Measurements from ENCODE around the gene MAPK7. TPM values are rescaled to one million over a fixed set of nuclear protein-coding genes. Genes with fewer than 3 reads are reported as not detected.

Gene MAPK7
- total RNA-seq, 1 experiment from 2014 or later = 20.8 TPM

DNA sequence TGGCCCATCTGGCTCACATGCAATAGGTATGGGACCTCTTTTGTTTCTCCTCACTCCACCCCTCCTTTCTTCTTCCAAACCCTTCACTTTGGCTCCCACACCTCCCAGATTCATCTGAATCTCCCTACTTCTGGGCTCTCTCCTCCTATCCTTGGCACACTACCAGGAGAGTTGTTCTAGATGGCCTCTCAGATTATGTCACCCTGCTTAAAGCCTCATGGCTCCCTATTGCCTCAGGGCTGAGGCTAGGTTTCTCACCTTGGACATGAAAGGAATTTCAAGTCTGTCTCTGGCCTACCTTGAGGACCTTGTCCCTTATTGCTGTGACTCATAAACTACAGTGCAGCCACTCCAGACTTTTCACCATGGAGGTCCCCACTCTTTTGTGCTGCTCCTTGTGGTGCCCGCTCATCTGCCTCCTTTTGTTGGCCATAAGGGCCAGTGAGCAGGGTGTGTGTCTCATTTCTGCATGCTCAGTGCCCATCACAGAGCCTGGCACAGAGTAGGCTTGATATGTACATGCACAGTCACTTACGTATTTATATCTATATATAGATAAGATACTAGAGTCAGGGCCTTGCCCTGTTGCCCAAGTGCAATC lies 9.7 kb downstream of the MAPK7 start:
- H3K4me3 Mint-ChIP-seq (ENCODE audit: unreplicated experiment) = peak overlapping the region; percentile 9
- peaks cover 8% of the 10 kb centered on the region for H3K4me1 Mint-ChIP-seq (ENCODE audit: low read depth, unreplicated experiment)
- H3K36me3 Mint-ChIP-seq (ENCODE audit: insufficient read depth, unreplicated experiment) = peaks cover 24% of the 10 kb centered on the region
- ChIA-PET POLR2A (interaction anchor here (2.4 kb wide), 1 partner anchor 10 kb away, joined by 11 read pairs; the partner anchor contains the start of gene MAPK7), CTCF (interaction anchor here (0.9 kb wide), 1 partner anchor 10 kb away, joined by 3 read pairs; the partner anchor contains the start of gene MAPK7)
- TF ChIP-seq, protein P1, sequence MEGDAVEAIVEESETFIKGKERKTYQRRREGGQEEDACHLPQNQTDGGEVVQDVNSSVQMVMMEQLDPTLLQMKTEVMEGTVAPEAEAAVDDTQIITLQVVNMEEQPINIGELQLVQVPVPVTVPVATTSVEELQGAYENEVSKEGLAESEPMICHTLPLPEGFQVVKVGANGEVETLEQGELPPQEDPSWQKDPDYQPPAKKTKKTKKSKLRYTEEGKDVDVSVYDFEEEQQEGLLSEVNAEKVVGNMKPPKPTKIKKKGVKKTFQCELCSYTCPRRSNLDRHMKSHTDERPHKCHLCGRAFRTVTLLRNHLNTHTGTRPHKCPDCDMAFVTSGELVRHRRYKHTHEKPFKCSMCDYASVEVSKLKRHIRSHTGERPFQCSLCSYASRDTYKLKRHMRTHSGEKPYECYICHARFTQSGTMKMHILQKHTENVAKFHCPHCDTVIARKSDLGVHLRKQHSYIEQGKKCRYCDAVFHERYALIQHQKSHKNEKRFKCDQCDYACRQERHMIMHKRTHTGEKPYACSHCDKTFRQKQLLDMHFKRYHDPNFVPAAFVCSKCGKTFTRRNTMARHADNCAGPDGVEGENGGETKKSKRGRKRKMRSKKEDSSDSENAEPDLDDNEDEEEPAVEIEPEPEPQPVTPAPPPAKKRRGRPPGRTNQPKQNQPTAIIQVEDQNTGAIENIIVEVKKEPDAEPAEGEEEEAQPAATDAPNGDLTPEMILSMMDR (IDR thresholded peaks at IDR 0.05; ENCODE audit: insufficient read depth in 1 of 2, low read depth in 1 of 2, low read length in 1 of 2, severe bottlenecking in 1 of 2, unreplicated experiment in 1 of 2) = no peak
- no peaks in the 10 kb centered on the region for H3K9me3 ChIP-seq
- no peak for DNase-seq
- H3K36me3 ChIP-seq (ENCODE audit: control insufficient read depth, insufficient read depth, low read length) = peaks cover 4% of the 10 kb centered on the region
- intact Hi-C loops (cut with micrococcal nuclease; ENCODE audit: unreplicated experiment) = no loop called here
- H3K27me3 ChIP-seq (replicated peaks; ENCODE audit: control insufficient read depth, insufficient read depth, low read length) = no peaks in the 10 kb centered on the region
- no TSS peak for BruUV-seq (replicated peaks)
- H3K4me3 ChIP-seq (ENCODE audit: low read depth, low read length) = no peak overlapping the region
- peaks cover 3% of the 10 kb centered on the region for H3K27me3 Mint-ChIP-seq (ENCODE audit: insufficient read depth, unreplicated experiment)
- H3K4me1 ChIP-seq = peaks cover 16% of the 10 kb centered on the region; the same call in 1 of the 2 replicates
- H3K27ac Mint-ChIP-seq (ENCODE audit: unreplicated experiment) = peak overlapping the region; percentile 53
- no peaks in the 10 kb centered on the region for H3K9me3 Mint-ChIP-seq (ENCODE audit: unreplicated experiment)

DNA sequence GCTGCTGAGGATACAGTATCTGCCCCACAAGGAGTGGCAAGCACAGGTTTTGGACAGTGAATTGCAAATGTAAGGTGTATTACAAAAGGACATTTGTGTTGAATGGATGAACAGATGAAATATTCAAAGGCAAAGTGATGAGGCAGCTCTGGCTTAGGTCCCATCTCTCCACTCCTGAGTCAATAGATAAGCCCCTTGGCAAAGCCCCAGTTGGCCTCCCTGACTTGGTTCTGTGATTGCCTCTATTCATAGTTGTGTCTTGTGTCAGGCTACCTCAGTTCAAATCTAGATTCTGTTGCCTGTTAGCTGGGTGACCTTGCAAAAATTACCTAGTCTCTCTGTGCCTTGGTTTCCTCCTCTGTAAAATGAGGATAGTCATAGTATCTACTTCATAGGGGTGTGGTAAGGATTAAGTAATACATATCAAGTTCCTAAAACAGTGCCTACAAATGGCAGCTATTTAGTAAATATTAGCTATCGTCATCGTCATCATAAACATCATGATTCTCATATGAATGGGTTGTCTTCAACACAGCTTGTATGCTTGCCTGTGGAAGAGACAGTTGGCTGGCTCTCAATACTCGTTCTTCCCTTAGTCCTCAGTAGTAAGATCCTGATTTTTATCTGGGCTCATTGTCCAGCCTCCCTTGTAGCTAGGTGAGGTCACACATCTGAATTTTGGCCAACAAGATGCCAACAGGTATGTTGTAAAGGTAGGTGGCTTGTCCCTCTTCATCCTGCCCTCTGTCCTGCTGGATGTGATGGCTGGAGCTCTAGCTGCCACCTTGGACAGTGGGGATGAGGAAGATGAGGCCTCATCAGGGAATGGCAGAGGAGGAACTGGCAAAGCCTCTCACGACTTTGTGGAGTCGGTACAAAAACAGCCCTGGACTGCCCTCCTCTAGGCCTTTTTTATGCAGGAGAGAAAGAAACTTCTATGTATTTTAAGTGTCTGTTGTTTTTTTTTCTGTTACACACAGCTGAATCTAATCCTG lies 10.8 kb downstream of the MAPK7 start:
- no peaks in the 10 kb centered on the region for H3K9me3 Mint-ChIP-seq (ENCODE audit: unreplicated experiment)
- BruUV-seq (replicated peaks) = no TSS peak
- DNase-seq = no peak
- POLR2A ChIA-PET = interaction anchor here (0.6 to 2.4 kb wide), 2 partner anchors 11 kb away, joined by 3 to 11 read pairs; partner anchors contain the start of gene MAPK7
- peaks cover 8% of the 10 kb centered on the region for H3K4me1 Mint-ChIP-seq (ENCODE audit: low read depth, unreplicated experiment)
- H3K27me3 ChIP-seq (replicated peaks; ENCODE audit: control insufficient read depth, insufficient read depth, low read length) = no peaks in the 10 kb centered on the region
- H3K36me3 Mint-ChIP-seq (ENCODE audit: insufficient read depth, unreplicated experiment) = peaks cover 19% of the 10 kb centered on the region
- CTCF ChIA-PET = interaction anchor here (0.9 kb wide), 1 partner anchor 11 kb away, joined by 3 read pairs; the partner anchor contains the start of gene MAPK7
- H3K4me1 ChIP-seq = peaks cover 16% of the 10 kb centered on the region; the same call in 1 of the 2 replicates
- TF ChIP-seq, protein P1 (IDR thresholded peaks at IDR 0.05; ENCODE audit: insufficient read depth in 1 of 2, low read depth in 1 of 2, low read length in 1 of 2, severe bottlenecking in 1 of 2, unreplicated experiment in 1 of 2) = no peak
- peaks cover 6% of the 10 kb centered on the region for H3K27me3 Mint-ChIP-seq (ENCODE audit: insufficient read depth, unreplicated experiment)
- H3K4me3 Mint-ChIP-seq (ENCODE audit: unreplicated experiment) = no peak overlapping the region
- H3K9me3 ChIP-seq = no peaks in the 10 kb centered on the region
- no peak overlapping the region for H3K4me3 ChIP-seq (ENCODE audit: low read depth, low read length)
- no peak overlapping the region for H3K27ac Mint-ChIP-seq (ENCODE audit: unreplicated experiment)
- intact Hi-C loops (cut with micrococcal nuclease; ENCODE audit: unreplicated experiment) = no loop called here
- peaks cover 1% of the 10 kb centered on the region for H3K36me3 ChIP-seq (ENCODE audit: control insufficient read depth, insufficient read depth, low read length)

DNA sequence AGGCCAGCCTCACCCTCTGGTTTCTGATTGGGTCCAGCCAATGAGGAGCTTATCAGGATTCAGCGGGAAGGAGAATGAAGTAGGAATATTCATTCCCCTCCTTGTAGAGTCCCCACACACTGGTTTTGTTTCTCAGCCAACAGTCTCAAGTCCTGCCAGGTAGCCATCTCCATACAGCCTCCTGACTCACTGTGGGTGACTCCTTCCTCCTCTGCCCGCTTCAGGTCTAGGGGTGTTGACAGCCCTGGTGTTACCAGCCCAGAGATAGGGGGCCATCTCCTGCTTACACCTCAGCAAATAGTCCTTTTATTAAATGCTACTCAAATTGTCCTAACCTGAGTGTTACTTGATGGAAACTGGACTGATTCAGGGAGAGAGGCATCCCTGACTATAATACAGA lies 12.7 kb downstream of the MAPK7 start:
- TF ChIP-seq, protein P1 (IDR thresholded peaks at IDR 0.05; ENCODE audit: insufficient read depth in 1 of 2, low read depth in 1 of 2, low read length in 1 of 2, severe bottlenecking in 1 of 2, unreplicated experiment in 1 of 2) = no peak
- POLR2A ChIA-PET = no interaction called here

More for the DNA sequence above, 12.7 kb downstream of the MAPK7 start:
- no peaks in the 10 kb centered on the region for H3K27me3 ChIP-seq (replicated peaks; ENCODE audit: control insufficient read depth, insufficient read depth, low read length)
- Mint-ChIP-seq H3K4me3 (ENCODE audit: unreplicated experiment) (no peak overlapping the region), H3K27me3 (ENCODE audit: insufficient read depth, unreplicated experiment) (peaks cover 6% of the 10 kb centered on the region), H3K9me3 (ENCODE audit: unreplicated experiment) (no peaks in the 10 kb centered on the region), H3K27ac (ENCODE audit: unreplicated experiment) (no peak overlapping the region), H3K36me3 (ENCODE audit: insufficient read depth, unreplicated experiment) (peaks cover 6% of the 10 kb centered on the region), H3K4me1 (ENCODE audit: low read depth, unreplicated experiment) (peaks cover 8% of the 10 kb centered on the region)
- CTCF ChIA-PET = no interaction called here
- BruUV-seq (replicated peaks) = no TSS peak
- no peak for DNase-seq
- intact Hi-C loops (cut with micrococcal nuclease; ENCODE audit: unreplicated experiment) = no loop called here
- peaks cover 16% of the 10 kb centered on the region; the same call in 1 of the 2 replicates for H3K4me1 ChIP-seq
- H3K36me3 ChIP-seq (ENCODE audit: control insufficient read depth, insufficient read depth, low read length) = peaks cover 1% of the 10 kb centered on the region; the same call in 1 of the 2 replicates
- H3K4me3 ChIP-seq (ENCODE audit: low read depth, low read length) = no peak overlapping the region
- H3K9me3 ChIP-seq = no peaks in the 10 kb centered on the region
